H9 (cell line): ENCODE measurements around the gene TSPAN18. TPM values are rescaled to one million over a fixed set of nuclear protein-coding genes. Genes with fewer than 3 reads are reported as not detected.
A peak's percentile ranks its signal among the peaks of the same experiment; 100 is the strongest.

Experiments used
- DNase-seq: peaks from one replicate; pipeline ENCODE4 v3.0.0-alpha.2; 2017
- H2AFZ ChIP-seq: one replicate; pipeline ENCODE4 v1.6.1; 2013; ENCODE audit warnings: mild to moderate bottlenecking, low read length, control low read depth, moderate library complexity
- H2AK5ac ChIP-seq: 2 replicates; pipeline ENCODE4 v1.6.1; 2013; ENCODE audit warnings: low read length, control low read depth, mixed read lengths; ENCODE audit not compliant: insufficient read length
- H2BK120ac ChIP-seq: one replicate; pipeline ENCODE4 v1.6.1; 2013; ENCODE audit warnings: low read depth, mild to moderate bottlenecking, low read length, control low read depth, inconsistent platforms; ENCODE audit not compliant: poor library complexity, severe bottlenecking
- H2BK12ac ChIP-seq: 2 replicates; pipeline ENCODE4 v1.6.1; 2013; ENCODE audit warnings: low read length, control low read depth, mixed read lengths, low read depth; ENCODE audit not compliant: insufficient read length
- H2BK15ac ChIP-seq: 2 replicates; pipeline ENCODE4 v1.6.1; 2013; ENCODE audit warnings: low read depth, low read length, control low read depth
- H2BK20ac ChIP-seq: one replicate; pipeline ENCODE4 v1.6.1; 2013; ENCODE audit warnings: low read depth, mild to moderate bottlenecking, low read length, control low read depth, inconsistent platforms; ENCODE audit not compliant: poor library complexity, severe bottlenecking
- H2BK5ac ChIP-seq: 2 replicates; pipeline ENCODE4 v1.6.1; 2013; ENCODE audit warnings: low read length, control low read depth, mixed read lengths; ENCODE audit not compliant: insufficient read length
- H3K14ac ChIP-seq: 2 replicates; pipeline ENCODE4 v1.6.1; 2013; ENCODE audit warnings: low read length, control low read depth; ENCODE audit not compliant: insufficient read depth
- H3K18ac ChIP-seq: 2 replicates; pipeline ENCODE4 v1.6.1; 2013; ENCODE audit warnings: low read depth, mild to moderate bottlenecking, mixed read lengths, low read length, control low read depth; ENCODE audit not compliant: insufficient read length
- H3K23ac ChIP-seq: 2 replicates; pipeline ENCODE4 v1.6.1; 2013; ENCODE audit warnings: low read length, control low read depth, mixed read lengths, low read depth; ENCODE audit not compliant: insufficient read length
- H3K23me2 ChIP-seq: 2 replicates; pipeline ENCODE4 v1.6.1; 2013; ENCODE audit warnings: low read depth, mild to moderate bottlenecking, mixed read lengths, low read length, control low read depth; ENCODE audit not compliant: insufficient read length, poor library complexity, severe bottlenecking
- H3K27ac ChIP-seq: 2 replicates; pipeline ENCODE4 v1.5.1; 2013; ENCODE audit warnings: low read length, control low read depth, mixed read lengths, low read depth; ENCODE audit not compliant: insufficient read length
- H3K27me3 ChIP-seq: 2 replicates; pipeline ENCODE4 v1.6.1; 2013; ENCODE audit warnings: low read length, control low read depth, inconsistent platforms; ENCODE audit not compliant: insufficient read depth
- H3K4ac ChIP-seq: 2 replicates; pipeline ENCODE4 v1.6.1; 2013; ENCODE audit warnings: low read depth, mild to moderate bottlenecking, control low read depth, inconsistent platforms, low read length, moderate library complexity
- H3K4me1 ChIP-seq: 2 replicates; pipeline ENCODE4 v1.6.1; 2013; ENCODE audit warnings: low read length, control low read depth, inconsistent platforms; ENCODE audit not compliant: insufficient read depth
- H3K4me2 ChIP-seq: 2 replicates; pipeline ENCODE4 v1.6.1; 2013; ENCODE audit warnings: low read length, control low read depth, mixed read lengths; ENCODE audit not compliant: insufficient read length, insufficient read depth
- H3K56ac ChIP-seq: 2 replicates; pipeline ENCODE4 v1.6.1; 2013; ENCODE audit warnings: low read depth, mild to moderate bottlenecking, mixed read lengths, low read length, control low read depth; ENCODE audit not compliant: insufficient read length
- H3K79me1 ChIP-seq: 2 replicates; pipeline ENCODE4 v1.6.1; 2013; ENCODE audit warnings: low read depth, mild to moderate bottlenecking, moderate library complexity, low read length, control low read depth, inconsistent platforms; ENCODE audit not compliant: insufficient read depth, poor library complexity, severe bottlenecking
- H3K79me2 ChIP-seq: 2 replicates; pipeline ENCODE4 v1.6.1; 2013; ENCODE audit warnings: low read length, control low read depth, inconsistent platforms; ENCODE audit not compliant: insufficient read depth
- H3K9ac ChIP-seq: 2 replicates; pipeline ENCODE4 v1.6.1; 2013; ENCODE audit warnings: low read length, control low read depth, mixed read lengths; ENCODE audit not compliant: insufficient read length; ENCODE audit errors: extremely low read depth
- H3K9me3 ChIP-seq: one replicate; pipeline ENCODE4 v1.6.1; 2013; ENCODE audit warnings: low read depth, low read length, inconsistent platforms; ENCODE audit not compliant: control insufficient read depth
- H3T11ph ChIP-seq: one replicate; pipeline ENCODE4 v1.6.1; 2013; ENCODE audit warnings: mild to moderate bottlenecking, low read length, control low read depth, inconsistent platforms
- H4K20me1 ChIP-seq: one replicate; pipeline ENCODE4 v1.6.1; 2013; ENCODE audit not compliant: control insufficient read depth, insufficient read length, insufficient read depth
- H4K5ac ChIP-seq: 2 replicates; pipeline ENCODE4 v1.6.1; 2013; ENCODE audit warnings: low read depth, mild to moderate bottlenecking, mixed read lengths, low read length, control low read depth; ENCODE audit not compliant: insufficient read length
- H4K8ac ChIP-seq: replicated peaks from 2 replicates; pipeline ENCODE4 v1.6.1; 2013; ENCODE audit warnings: low read length, control low read depth, mixed read lengths, low read depth; ENCODE audit not compliant: insufficient read length
- H4K91ac ChIP-seq: 2 replicates; pipeline ENCODE4 v1.6.1; 2013; ENCODE audit warnings: low read depth, mild to moderate bottlenecking, moderate library complexity, mixed read lengths, low read length, control low read depth; ENCODE audit not compliant: insufficient read length
- H3K27ac Mint-ChIP-seq, 3 experiments: 2 replicates in 2 of 3; 3 replicates in 1 of 3; pipeline ENCODE4 v1.8.0; 2020 to 2021; ENCODE audit warnings: mixed read lengths in 3 of 3, mild to moderate bottlenecking in 1 of 3, moderate library complexity in 1 of 3
- H3K27me3 Mint-ChIP-seq: 2 replicates; pipeline ENCODE4 v1.8.0; 2021; ENCODE audit warnings: low read depth, mild to moderate bottlenecking, moderate library complexity, mixed read lengths
- H3K36me3 Mint-ChIP-seq, 3 experiments: 2 replicates in 2 of 3; 3 replicates in 1 of 3; pipeline ENCODE4 v1.8.0; 2020 to 2021; ENCODE audit warnings: low read depth in 3 of 3, mixed read lengths in 3 of 3; ENCODE audit not compliant: insufficient read depth in 1 of 3
- H3K4me1 Mint-ChIP-seq, 2 experiments: 2 replicates each; pipeline ENCODE4 v1.8.0; 2020; ENCODE audit warnings: mixed read lengths in 2 of 2
- H3K4me3 Mint-ChIP-seq, 2 experiments: 2 replicates in 1 of 2; 3 replicates in 1 of 2; pipeline ENCODE4 v1.8.0; 2020 to 2021; ENCODE audit warnings: mild to moderate bottlenecking in 2 of 2, mixed read lengths in 2 of 2, moderate library complexity in 1 of 2
- H3K9me3 Mint-ChIP-seq, 2 experiments: 2 replicates in 1 of 2; 3 replicates in 1 of 2; pipeline ENCODE4 v1.8.0; 2020; ENCODE audit warnings: mild to moderate bottlenecking in 2 of 2, mixed read lengths in 2 of 2, moderate library complexity in 1 of 2
- CTCF ChIP-seq: fragments of 200-600 bp; sonication (generic); conservative IDR thresholded peaks from 3 replicates; pipeline ENCODE4 v1.8.0; 2021; ENCODE audit warnings: antibody characterized with exemption, mild to moderate bottlenecking
- WGBS: extraction: QIAGEN DNeasy Blood & Tissue Kit; methylation state at CpG from one replicate; pipeline ENCODE4 v1.1.7; 2013; ENCODE audit warnings: missing lambda C conversion rate, low lambda C conversion rate, mixed read lengths; ENCODE audit not compliant: insufficient read length; ENCODE audit errors: extremely low coverage; 5-methylcytosine and 5-hydroxymethylcytosine counted together
- total RNA-seq: library from RNA; stranded (reverse); gene quantifications from 2 replicates; pipeline ENCODE4 v1.2.1, GENCODE V29; 2021

The TSPAN18 gene
- total RNA-seq, 1 experiment from 2014 or later = 25.3 TPM

- Histone ChIP-seq H3K23me2 (no peaks in the 10 kb centered on the region), H3T11ph (no peak overlapping the region), H3K23ac (no peak overlapping the region), H3K4me1 (peaks cover 17% of the 10 kb centered on the region), H3K9ac (no peak overlapping the region), H3K14ac (no peak overlapping the region), H3K9me3 (no peaks in the 10 kb centered on the region), H3K56ac (no peak overlapping the region), H2AFZ (no peak overlapping the region), H2AK5ac (no peak overlapping the region), H3K27me3 (no peaks in the 10 kb centered on the region; the same call in 1 of the 2 replicates), H4K20me1 (no peaks in the 10 kb centered on the region), H3K4me2 (peak overlapping the region; percentile 1), H3K18ac (no peak overlapping the region), H3K79me1 (no peaks in the 10 kb centered on the region), H3K79me2 (no peaks in the 10 kb centered on the region), H4K5ac (no peak overlapping the region), H2BK12ac (no peak overlapping the region), H4K8ac (no peak overlapping the region), H2BK15ac (no peak overlapping the region), H2BK20ac (no peak overlapping the region), H2BK5ac (no peak overlapping the region), H4K91ac (no peak overlapping the region), H2BK120ac (no peak overlapping the region), H3K27ac (no peak overlapping the region), H3K4ac (no peak overlapping the region)
- Mint-ChIP-seq H3K27me3 (peaks cover 19% of the 10 kb centered on the region), H3K4me1 (peaks cover 53 to 69% of the 10 kb centered on the region in 2 experiments), H3K4me3 (peak overlapping the region in 1 of 2 experiments; percentile 55; a peak in 1 of 5 replicates), H3K27ac (peak overlapping the region in 1 of 3 experiments; percentile 44; a peak in 1 of 7 replicates), H3K36me3 (peaks cover 0 to 4% (median 3%) of the 10 kb centered on the region in 3 experiments; a peak in 3 of 7 replicates), H3K9me3 (no peaks in the 10 kb centered on the region)
- no peak for TF ChIP-seq CTCF
- DNase-seq = no peak
- no CpG with 5 or more reads among the region's 4 CpGs for WGBS
Measured at GRCh38 chr11:44741976-44742375, 15.2 kb downstream of the TSPAN18 start.
